HepG2 (cell line): ENCODE data around the gene SLC11A1. TPM values are rescaled to one million over a fixed set of nuclear protein-coding genes. Genes with fewer than 3 reads are reported as not detected.

Experiments
- AKAP8 ChIP-seq: sonication (generic); formaldehyde crosslinking; IDR thresholded peaks from 2 replicates; pipeline ENCODE4 v1.5.1; 2020; ENCODE audit warnings: mild to moderate bottlenecking, missing genetic modification reagents
- ELF4 ChIP-seq: sonication (generic); formaldehyde crosslinking; IDR thresholded peaks from 2 replicates; pipeline ENCODE4 v1.5.0; 2020; ENCODE audit warnings: missing genetic modification reagents, mild to moderate bottlenecking, moderate library complexity, borderline replicate concordance
- GATA4 ChIP-seq: sonication (generic); IDR thresholded peaks from 2 replicates; pipeline ENCODE4 v1.6.1; 2016; ENCODE audit warnings: antibody characterized with exemption, low read depth, borderline replicate concordance
- HOXA7 ChIP-seq: sonication (generic); formaldehyde crosslinking; IDR thresholded peaks from 2 replicates; pipeline ENCODE4 v1.8.1; 2022; ENCODE audit warnings: mild to moderate bottlenecking, missing genetic modification reagents, moderate library complexity
- KDM5B ChIP-seq: sonication (generic); formaldehyde crosslinking; IDR thresholded peaks from 2 replicates; pipeline ENCODE4 v1.4.0; 2020; ENCODE audit warnings: missing genetic modification reagents, mild to moderate bottlenecking, borderline replicate concordance
- NKX3-1 ChIP-seq: sonication (generic); formaldehyde crosslinking; IDR thresholded peaks from 2 replicates; pipeline ENCODE4 v1.5.0; 2020; ENCODE audit warnings: missing genetic modification reagents
- PHF21A ChIP-seq: sonication (generic); formaldehyde crosslinking; IDR thresholded peaks from 2 replicates; pipeline ENCODE4 v1.5.0; 2020; ENCODE audit warnings: mild to moderate bottlenecking, missing genetic modification reagents
- RBFOX2 ChIP-seq: fragments of 200-400 bp; formaldehyde crosslinking; IDR thresholded peaks from 2 replicates; pipeline ENCODE4 v1.6.1; 2017; ENCODE audit warnings: low read depth, mild to moderate bottlenecking, low read length
- SRSF1 ChIP-seq: fragments of 200-400 bp; formaldehyde crosslinking; optimal IDR thresholded peaks from 2 replicates; pipeline ENCODE3; 2017; ENCODE audit warnings: mild to moderate bottlenecking, low read depth, low read length, moderate library complexity
- SRSF4 ChIP-seq: fragments of 200-400 bp; formaldehyde crosslinking; IDR thresholded peaks from one replicate; pipeline ENCODE4 v1.6.1; 2018; ENCODE audit warnings: mild to moderate bottlenecking, low read depth, low read length, moderate library complexity; ENCODE audit not compliant: poor library complexity, severe bottlenecking
- ZBTB2 ChIP-seq: sonication (generic); formaldehyde crosslinking; IDR thresholded peaks from 2 replicates; pipeline ENCODE4 v1.8.0; 2022; ENCODE audit warnings: low read depth, missing genetic modification reagents
- ZFY ChIP-seq: sonication (generic); formaldehyde crosslinking; IDR thresholded peaks from 2 replicates; pipeline ENCODE4 v1.4.0; 2020; ENCODE audit warnings: missing genetic modification reagents
- ZMYM3 ChIP-seq: sonication (generic); formaldehyde crosslinking; IDR thresholded peaks from 2 replicates; pipeline ENCODE4 v1.5.1; 2020; ENCODE audit warnings: mild to moderate bottlenecking, missing genetic modification reagents
- ZNF20 ChIP-seq: sonication (generic); formaldehyde crosslinking; IDR thresholded peaks from 2 replicates; pipeline ENCODE4 v1.4.0; 2020; ENCODE audit warnings: mild to moderate bottlenecking, moderate library complexity, missing genetic modification reagents
- ZNF230 ChIP-seq: sonication (generic); formaldehyde crosslinking; IDR thresholded peaks from 2 replicates; pipeline ENCODE4 v1.4.0; 2020; ENCODE audit warnings: mild to moderate bottlenecking, missing genetic modification reagents
- ZNF263 ChIP-seq: sonication (generic); formaldehyde crosslinking; IDR thresholded peaks from 2 replicates; pipeline ENCODE4 v1.4.0; 2020; ENCODE audit warnings: missing genetic modification reagents
- ZNF558 ChIP-seq: sonication (generic); formaldehyde crosslinking; IDR thresholded peaks from 2 replicates; pipeline ENCODE4 v1.9.0; 2022; ENCODE audit warnings: mild to moderate bottlenecking, missing genetic modification reagents, borderline replicate concordance
- ZNF678 ChIP-seq: sonication (generic); formaldehyde crosslinking; IDR thresholded peaks from 2 replicates; pipeline ENCODE4 v1.4.0; 2020; ENCODE audit warnings: mild to moderate bottlenecking, missing genetic modification reagents
- ZNF7 ChIP-seq: IDR thresholded peaks from 2 replicates; pipeline ENCODE4 v1.6.1; 2016; ENCODE audit warnings: missing biosample characterization, missing genetic modification reagents
- ZNF768 ChIP-seq: sonication (generic); formaldehyde crosslinking; IDR thresholded peaks from 2 replicates; pipeline ENCODE4 v1.4.0; 2020; ENCODE audit warnings: missing genetic modification reagents
- ZNF850 ChIP-seq: sonication (generic); formaldehyde crosslinking; conservative IDR thresholded peaks from 2 replicates; pipeline ENCODE4 v1.9.0; 2021; ENCODE audit warnings: mild to moderate bottlenecking, missing genetic modification reagents
- ZNF878 ChIP-seq: sonication (generic); formaldehyde crosslinking; IDR thresholded peaks from 2 replicates; pipeline ENCODE4 v1.8.1; 2023; ENCODE audit warnings: mild to moderate bottlenecking, missing genetic modification reagents, moderate library complexity
- polyA plus RNA-seq, 8 experiments: library from polyadenylated mRNA; depleted of rRNA in 3 of 8; stranded (reverse) in 7 of 8; unstranded in 1 of 8; fragments of >200 nt; fragmentation: Illumina TruSeq in 4 of 8; extraction: Trizol in 4 of 8; gene quantifications; 2 replicates each; pipeline versions ENCODE4 v1.2.1 to v1.2.3, GENCODE V29; 2011 to 2016; ENCODE audit warnings: low read depth in 4 of 8, missing spikeins in 1 of 8, mixed read lengths in 1 of 8; ENCODE audit not compliant: insufficient read depth in 1 of 8
- total RNA-seq, 5 experiments: library from RNA; depleted of rRNA; stranded (reverse); fragments of >200 nt; fragmentation: Illumina TruSeq; extraction: Trizol; gene quantifications; 2 replicates each; pipeline ENCODE4 v1.2.3, GENCODE V29; 2016; ENCODE audit warnings: low read depth in 1 of 5
- TF ChIP-seq, protein P1 (sequence below): sonication (generic); formaldehyde crosslinking; IDR thresholded peaks from 2 replicates; pipeline ENCODE4 v1.5.1; 2020; ENCODE audit warnings: mild to moderate bottlenecking, missing genetic modification reagents, moderate library complexity

SLC11A1 gene
- total and polyA plus RNA-seq, 2 of the 13 experiments (the other 11 are each of a cell fraction or from before 2014, with no cell fraction given), result 0.33 to 2.3 TPM

DNA sequence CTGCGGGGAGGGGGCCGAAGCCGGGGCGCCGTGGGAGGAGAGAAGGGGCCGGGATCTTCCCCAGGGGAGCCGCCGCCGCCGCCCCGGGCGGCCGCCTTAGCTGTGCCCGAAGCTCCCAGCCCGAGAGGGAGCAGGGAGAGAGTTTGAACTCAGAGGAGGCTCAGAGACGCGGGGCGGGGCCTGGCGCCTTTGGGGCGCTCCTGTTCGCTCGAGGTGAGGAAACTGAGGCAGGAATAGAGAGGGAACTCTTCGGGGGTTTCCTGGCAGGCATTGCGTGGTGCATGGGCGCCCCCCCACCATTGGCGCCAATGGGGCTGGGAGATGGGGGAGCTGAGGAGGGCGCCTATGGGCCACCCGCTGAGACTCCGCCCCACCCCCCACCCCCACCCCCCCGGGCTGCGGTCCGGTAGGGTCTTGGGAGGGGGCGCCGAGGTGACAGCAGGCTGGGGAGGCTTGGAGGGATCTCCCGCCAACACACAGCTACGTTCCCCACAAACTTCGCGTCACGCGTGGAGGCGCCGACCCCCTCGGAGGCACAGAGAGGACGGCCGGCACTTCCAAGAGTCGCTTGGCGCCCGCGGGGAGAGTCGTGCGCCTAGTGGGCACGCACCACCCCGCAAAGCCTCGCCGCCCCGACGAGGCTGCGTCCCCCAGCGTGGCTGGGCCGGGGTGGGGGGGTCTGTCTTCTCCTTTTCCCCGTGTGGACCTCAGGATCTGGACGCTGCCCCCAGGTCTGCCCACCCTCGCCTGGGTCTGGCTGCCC is 18.3 kb downstream of the SLC11A1 start (continued):
- TF ChIP-seq ZNF768 (CRISPR knock-in tag) (0 out of 2 replicates have a peak, but pooled peaks have one; percentile 47), ZNF263 (CRISPR knock-in tag) (0 out of 2 replicates have a peak, but pooled peaks have one; percentile 3), NKX3-1 (CRISPR knock-in tag) (0 out of 2 replicates have a peak, but pooled peaks have one; percentile 30), ZMYM3 (CRISPR knock-in tag) (no peak), ZNF230 (CRISPR knock-in tag) (no peak), ZNF878 (CRISPR knock-in tag) (peak; percentile 83), ELF4 (CRISPR knock-in tag) (peak; percentile 73; the same call in 1 of the 2 replicates), ZNF850 (CRISPR knock-in tag) (peak; percentile 62; the same call in 1 of the 2 replicates), SRSF1 (peak; percentile 97), ZNF20 (CRISPR knock-in tag) (peak; percentile 53; the same call in 1 of the 2 replicates), HOXA7 (no peak; the same call in 1 of the 2 replicates), SRSF4 (peak; percentile 86), RBFOX2 (peak; percentile 98), ZBTB2 (peak; percentile 17; the same call in 1 of the 2 replicates), GATA4 (peak; percentile 26; the same call in 1 of the 2 replicates), ZNF558 (CRISPR knock-in tag) (peak; percentile 90; the same call in 1 of the 2 replicates), AKAP8 (peak; percentile 93; the same call in 1 of the 2 replicates), ZFY (CRISPR knock-in tag) (peak; percentile 29; the same call in 1 of the 2 replicates), KDM5B (CRISPR knock-in tag) (peak; percentile 78; the same call in 1 of the 2 replicates), PHF21A (CRISPR knock-in tag) (no peak), ZNF7 (CRISPR knock-in tag) (0 out of 2 replicates have a peak, but pooled peaks have one; percentile 49), ZNF678 (CRISPR knock-in tag) (peak; percentile 37; the same call in 1 of the 2 replicates)
- TF ChIP-seq, protein P1, sequence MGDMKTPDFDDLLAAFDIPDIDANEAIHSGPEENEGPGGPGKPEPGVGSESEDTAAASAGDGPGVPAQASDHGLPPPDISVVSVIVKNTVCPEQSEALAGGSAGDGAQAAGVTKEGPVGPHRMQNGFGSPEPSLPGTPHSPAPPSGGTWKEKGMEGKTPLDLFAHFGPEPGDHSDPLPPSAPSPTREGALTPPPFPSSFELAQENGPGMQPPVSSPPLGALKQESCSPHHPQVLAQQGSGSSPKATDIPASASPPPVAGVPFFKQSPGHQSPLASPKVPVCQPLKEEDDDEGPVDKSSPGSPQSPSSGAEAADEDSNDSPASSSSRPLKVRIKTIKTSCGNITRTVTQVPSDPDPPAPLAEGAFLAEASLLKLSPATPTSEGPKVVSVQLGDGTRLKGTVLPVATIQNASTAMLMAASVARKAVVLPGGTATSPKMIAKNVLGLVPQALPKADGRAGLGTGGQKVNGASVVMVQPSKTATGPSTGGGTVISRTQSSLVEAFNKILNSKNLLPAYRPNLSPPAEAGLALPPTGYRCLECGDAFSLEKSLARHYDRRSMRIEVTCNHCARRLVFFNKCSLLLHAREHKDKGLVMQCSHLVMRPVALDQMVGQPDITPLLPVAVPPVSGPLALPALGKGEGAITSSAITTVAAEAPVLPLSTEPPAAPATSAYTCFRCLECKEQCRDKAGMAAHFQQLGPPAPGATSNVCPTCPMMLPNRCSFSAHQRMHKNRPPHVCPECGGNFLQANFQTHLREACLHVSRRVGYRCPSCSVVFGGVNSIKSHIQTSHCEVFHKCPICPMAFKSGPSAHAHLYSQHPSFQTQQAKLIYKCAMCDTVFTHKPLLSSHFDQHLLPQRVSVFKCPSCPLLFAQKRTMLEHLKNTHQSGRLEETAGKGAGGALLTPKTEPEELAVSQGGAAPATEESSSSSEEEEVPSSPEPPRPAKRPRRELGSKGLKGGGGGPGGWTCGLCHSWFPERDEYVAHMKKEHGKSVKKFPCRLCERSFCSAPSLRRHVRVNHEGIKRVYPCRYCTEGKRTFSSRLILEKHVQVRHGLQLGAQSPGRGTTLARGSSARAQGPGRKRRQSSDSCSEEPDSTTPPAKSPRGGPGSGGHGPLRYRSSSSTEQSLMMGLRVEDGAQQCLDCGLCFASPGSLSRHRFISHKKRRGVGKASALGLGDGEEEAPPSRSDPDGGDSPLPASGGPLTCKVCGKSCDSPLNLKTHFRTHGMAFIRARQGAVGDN (CRISPR knock-in tag), result peak; percentile 84
